Heart right ventricle (tissue), 16 donors: ENCODE data around the gene SGCD. TPM values are rescaled to one million over a fixed set of nuclear protein-coding genes. Genes with fewer than 3 reads are reported as not detected.

Experiments used
- ATAC-seq, 8 donors: fragments of 200-7000 bp; cut with Tn5 transposase; one replicate each; pipeline ENCODE4 v1.9.1; 2020; ENCODE audit warnings: mild to moderate bottlenecking in 8 of 8, moderate library complexity in 8 of 8, moderate number of reproducible peaks in 1 of 8
- DNase-seq, 2 donors: peaks; one replicate each; pipeline ENCODE4 v3.0.0-alpha.2; 2020
- H3K27ac ChIP-seq, 10 donors: fragments of 200-600 bp; sonication (generic) in 2 of 10; one replicate each; pipeline versions ENCODE4 v1.5.0 to v1.8.0; 2020 to 2022; ENCODE audit warnings: mild to moderate bottlenecking in 3 of 10
- H3K27me3 ChIP-seq, 7 donors: fragments of 200-600 bp; one replicate each; pipeline ENCODE4 v1.8.0; 2021 to 2022; ENCODE audit warnings: mild to moderate bottlenecking in 2 of 7
- H3K36me3 ChIP-seq, 9 donors: fragments of 200-600 bp; sonication (generic) in 1 of 9; one replicate each; pipeline versions ENCODE4 v1.5.0 to v1.8.0; 2020 to 2022; ENCODE audit warnings: mild to moderate bottlenecking in 2 of 9
- H3K4me1 ChIP-seq, 9 donors: fragments of 200-600 bp; sonication (generic) in 1 of 9; one replicate each; pipeline versions ENCODE4 v1.5.0 to v1.8.0; 2020 to 2022; ENCODE audit warnings: mild to moderate bottlenecking in 4 of 9
- H3K4me3 ChIP-seq, 10 donors: fragments of 200-600 bp; sonication (generic) in 2 of 10; one replicate each; pipeline versions ENCODE4 v1.5.0 to v1.8.0; 2020 to 2022; ENCODE audit warnings: mild to moderate bottlenecking in 7 of 10, moderate library complexity in 2 of 10
- H3K9me3 ChIP-seq, 11 donors: fragments of 200-600 bp in 10 of 11; sonication (generic) in 2 of 11; one replicate each; pipeline versions ENCODE4 v1.5.0 to v1.8.0; 2013 to 2022; ENCODE audit warnings: mild to moderate bottlenecking in 2 of 11, control low read depth in 1 of 11, moderate library complexity in 1 of 11
- WGBS, 2 donors: extraction: QIAGEN DNeasy Blood & Tissue Kit; methylation state at CpG; one replicate each; pipeline ENCODE4 v1.1.7; 2013; ENCODE audit warnings: inconsistent platforms in 1 of 2; 5-methylcytosine and 5-hydroxymethylcytosine counted together
- intact Hi-C, 10 donors: fragments of 100-400 bp; cut with DNase I; formaldehyde crosslinking; loops; one replicate each; pipeline versions ENCODE4 v1.11.1 to v1.14.2; 2022
- polyA plus RNA-seq, 2 donors: library from polyadenylated mRNA; stranded (reverse); fragments of 200-250 nt; gene quantifications; one replicate each; pipeline ENCODE4 v1.2.3, GENCODE V29; 2013
- total RNA-seq, 10 donors: library from RNA; stranded (reverse); fragmentation: NEBNext Ultra II Directional in 3 of 10; extraction: Animal tissue kit (Norgen Biotek cat#: 25700) in 3 of 10; gene quantifications; one replicate each; pipeline versions ENCODE4 v1.2.1 to v1.2.4, GENCODE V29; 2021 to 2023
- TF ChIP-seq, protein P1 (sequence below), 9 donors: fragments of 200-600 bp; sonication (generic) in 2 of 9; IDR thresholded peaks; one replicate each; pipeline versions ENCODE4 v1.5.0 to v1.8.0; 2021 to 2022; ENCODE audit warnings: antibody characterized with exemption in 9 of 9, mild to moderate bottlenecking in 5 of 9, moderate library complexity in 1 of 9
- donor health status: Arrhythmogenic right ventricular cardiomyopathy.
- donor health status: ischemic (EF 13 %, LVEDD 7.1; RV severe dilation, severe dysfunction).
- donor health status: healthy with polysubstance abuse.
- donor health status: DM: no; HTN: yes; CAD: no.
- donor health status: DM: no; HTN: no; CAD: no.
- donor health status: ischemic (EF 25% LVEDD 6.9; RV normal size, moderate dysfunction).
- donor health status: ischemic (EF 25% LVEDD 5.7; RV mildly dilated, moderate dysfunction).
- donor health status: healthy.
- donor health status: DM: yes; HTN: yes; CAD: no.
- donor health status: Ischemic cardiomyopathy.
- donor health status: ischemic (EF 35%, LVEDD 5.7; RV mildly dilated, moderate dysfunction).
- donor health status: nonischemic (EF 11% LVEDD 7.7; RV severe dilation, severe dysfunction).
- donor health status: DM: yes; HTN: yes; CAD: no.
- donor health status: PGD.
- donor health status: ischemic (EF 29% LVEDD 5.4; RV normal size, mild dysfunction).
- donor health status: nonischemic (EF 23%, LVEDD 6.1; RV moderate dilation, normal function).

SGCD gene
- total and polyA plus RNA-seq, 12 donors = 12.0 to 153 (median 99.6) TPM

DNA sequence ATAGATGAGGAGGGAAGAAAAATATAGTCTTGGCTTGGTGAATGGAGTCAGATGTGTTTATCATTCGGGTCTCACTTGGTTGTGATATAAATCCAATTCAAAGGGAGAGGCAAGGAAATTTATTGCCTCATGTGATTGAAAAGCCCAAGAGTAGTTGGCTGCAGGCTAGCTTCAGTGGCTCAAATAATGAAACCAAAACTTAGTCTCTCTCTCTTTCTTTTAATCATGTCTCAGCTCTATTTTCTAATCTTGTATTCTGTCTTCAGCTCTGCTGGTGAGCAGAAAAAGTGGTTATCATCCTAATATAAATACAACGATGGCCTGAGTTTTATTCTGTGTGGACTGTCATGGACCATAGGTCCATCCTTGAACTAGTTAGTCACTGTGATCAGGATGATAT, 288.9 kb downstream of the SGCD start:
- Histone ChIP-seq H3K27me3 (no peaks in the 10 kb centered on the region), H3K27ac (no peak overlapping the region), H3K9me3 (peaks cover 0 to 22% (median 7%) of the 10 kb centered on the region in 11 donors), H3K4me3 (no peak overlapping the region), H3K4me1 (peaks cover 0 to 7% (median 0%) of the 10 kb centered on the region in 9 donors), H3K36me3 (peaks cover 0 to 3% (median 0%) of the 10 kb centered on the region in 9 donors)
- TF ChIP-seq, protein P1, sequence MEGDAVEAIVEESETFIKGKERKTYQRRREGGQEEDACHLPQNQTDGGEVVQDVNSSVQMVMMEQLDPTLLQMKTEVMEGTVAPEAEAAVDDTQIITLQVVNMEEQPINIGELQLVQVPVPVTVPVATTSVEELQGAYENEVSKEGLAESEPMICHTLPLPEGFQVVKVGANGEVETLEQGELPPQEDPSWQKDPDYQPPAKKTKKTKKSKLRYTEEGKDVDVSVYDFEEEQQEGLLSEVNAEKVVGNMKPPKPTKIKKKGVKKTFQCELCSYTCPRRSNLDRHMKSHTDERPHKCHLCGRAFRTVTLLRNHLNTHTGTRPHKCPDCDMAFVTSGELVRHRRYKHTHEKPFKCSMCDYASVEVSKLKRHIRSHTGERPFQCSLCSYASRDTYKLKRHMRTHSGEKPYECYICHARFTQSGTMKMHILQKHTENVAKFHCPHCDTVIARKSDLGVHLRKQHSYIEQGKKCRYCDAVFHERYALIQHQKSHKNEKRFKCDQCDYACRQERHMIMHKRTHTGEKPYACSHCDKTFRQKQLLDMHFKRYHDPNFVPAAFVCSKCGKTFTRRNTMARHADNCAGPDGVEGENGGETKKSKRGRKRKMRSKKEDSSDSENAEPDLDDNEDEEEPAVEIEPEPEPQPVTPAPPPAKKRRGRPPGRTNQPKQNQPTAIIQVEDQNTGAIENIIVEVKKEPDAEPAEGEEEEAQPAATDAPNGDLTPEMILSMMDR (IDR thresholded peaks at IDR 0.05) = no peak
- intact Hi-C loops = no loop called here
- no peak for ATAC-seq
- 73 to 80% methylated on average over 2 of the region's 2 CpGs for whole genome bisulfite sequencing, 2 donors
- DNase-seq = no peak

DNA sequence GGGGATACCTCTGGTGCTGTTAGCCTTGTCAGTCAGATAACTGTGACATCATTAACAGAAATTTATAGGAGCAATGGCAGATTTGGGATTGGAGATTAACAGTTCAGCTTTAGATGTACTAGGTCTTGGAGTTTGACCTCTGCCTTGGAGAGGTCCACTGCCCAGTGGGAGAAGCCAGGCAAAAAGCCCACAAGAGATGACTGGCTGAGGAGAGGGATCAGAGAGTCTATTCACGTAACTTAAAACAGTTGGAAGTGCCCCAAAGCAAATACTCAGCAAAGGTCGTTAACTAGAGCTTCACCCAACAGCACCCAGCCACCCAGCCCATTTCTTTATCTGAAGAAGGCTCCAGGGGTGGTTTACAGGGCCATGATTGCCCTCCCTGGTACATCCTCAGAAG, 290.5 kb downstream of the SGCD start:
- peaks cover 0 to 14% (median 0%) of the 10 kb centered on the region in 9 donors for H3K4me1 ChIP-seq
- no peak overlapping the region for H3K27ac ChIP-seq
- 55 to 85% methylated on average over 2 of the region's 2 CpGs for WGBS, 2 donors
- ATAC-seq = no peak
- no peak for DNase-seq
- no peaks in the 10 kb centered on the region for H3K27me3 ChIP-seq
- peaks cover 0 to 7% (median 0%) of the 10 kb centered on the region in 11 donors for H3K9me3 ChIP-seq
- H3K36me3 ChIP-seq = no peaks in the 10 kb centered on the region
- intact Hi-C loops = no loop called here
- TF ChIP-seq, protein P1 (IDR thresholded peaks at IDR 0.05) = no peak
- no peak overlapping the region for H3K4me3 ChIP-seq

DNA sequence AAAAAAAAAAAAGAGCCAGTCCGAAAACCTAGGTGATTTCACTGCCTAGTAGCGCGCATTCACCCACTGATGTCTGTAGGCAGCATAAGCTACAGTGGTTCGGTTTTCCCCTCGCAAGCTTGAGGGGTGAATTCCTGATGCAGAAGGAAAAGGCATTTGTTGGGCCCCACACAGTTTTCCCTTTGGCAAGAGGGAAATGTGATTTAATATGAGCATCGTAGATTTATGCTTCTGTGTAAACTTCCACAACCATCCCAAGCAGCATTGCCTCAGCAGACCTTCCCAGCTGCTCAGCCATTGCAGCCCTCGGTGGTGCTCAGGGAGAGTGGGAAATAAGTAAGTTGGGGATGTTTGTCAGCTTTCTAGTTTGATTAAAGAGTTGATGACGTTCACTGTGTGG, 291.6 kb downstream of the SGCD start:
- WGBS, 2 donors = 93 to 94% methylated on average over 8 of the region's 8 CpGs
- H3K27me3 ChIP-seq = no peaks in the 10 kb centered on the region
- intact Hi-C loops = no loop called here
- no peak overlapping the region for H3K4me3 ChIP-seq
- H3K9me3 ChIP-seq = no peaks in the 10 kb centered on the region
- DNase-seq = no peak
- H3K36me3 ChIP-seq = no peaks in the 10 kb centered on the region
- H3K4me1 ChIP-seq = peaks cover 0 to 22% (median 5%) of the 10 kb centered on the region in 9 donors
- no peak for ATAC-seq
- no peak overlapping the region for H3K27ac ChIP-seq
- TF ChIP-seq, protein P1 (IDR thresholded peaks at IDR 0.05) = no peak

DNA sequence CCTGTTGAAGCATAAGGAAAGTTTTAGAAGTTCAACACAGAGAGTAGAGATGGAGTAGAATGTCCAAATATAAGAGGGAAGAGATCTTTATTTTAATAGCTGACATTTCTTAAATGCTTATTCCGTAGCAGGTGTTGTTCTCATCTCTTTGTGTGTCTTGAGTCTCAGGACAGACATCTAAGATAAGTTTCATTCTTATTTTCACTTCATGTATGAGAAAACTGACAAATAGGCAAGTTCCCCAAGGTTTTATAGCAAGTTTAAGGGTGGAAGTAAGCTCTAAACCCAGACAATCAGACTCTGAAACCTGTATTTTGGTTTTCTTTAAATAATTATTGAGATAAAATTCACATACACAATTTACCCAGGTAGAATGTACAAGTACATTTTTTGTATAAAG, 294.8 kb downstream of the SGCD start:
- intact Hi-C loops = no loop called here
- DNase-seq (no peak), ATAC-seq (no peak)
- 89 to 95% methylated on average over 1 of the region's 1 CpG for WGBS, 2 donors
- H3K36me3 ChIP-seq = no peaks in the 10 kb centered on the region
- H3K27ac ChIP-seq = no peak overlapping the region
- H3K27me3 ChIP-seq = no peaks in the 10 kb centered on the region
- peaks cover 0 to 19% (median 0%) of the 10 kb centered on the region in 9 donors for H3K4me1 ChIP-seq
- H3K4me3 ChIP-seq = no peak overlapping the region
- TF ChIP-seq, protein P1 (IDR thresholded peaks at IDR 0.05) = no peak
- H3K9me3 ChIP-seq = no peaks in the 10 kb centered on the region
